Measurements from ENCODE around the gene CDC45.
"Not testable (repeated sequence)": the region's sequence is repeated elsewhere in the genome, so short reads cannot be mapped to it uniquely, and the experiment has no call there.

Gene CDC45

GRCh38 chr22:19533857-19534256, 54.1 kb downstream of the CDC45 start:
- no peak for DNase-seq

GRCh38 chr22:19535001-19535400, 55.3 kb downstream of the CDC45 start:
- no peak for DNase-seq

- no peak for DNase-seq
Measured at GRCh38 chr22:19536564-19536963, 56.8 kb downstream of the CDC45 start.

GRCh38 chr22:19537941-19538488, 58.3 kb downstream of the CDC45 start:
- DNase-seq: no peak

- no peak for DNase-seq
Measured at GRCh38 chr22:19540394-19540793, 60.7 kb downstream of the CDC45 start.

GRCh38 chr22:19543970-19544708, 64.4 kb downstream of the CDC45 start:
- no peak for DNase-seq

- no peak for DNase-seq
Measured at GRCh38 chr22:19545935-19546207, 66.2 kb downstream of the CDC45 start.

GRCh38 chr22:19546680-19547079, 67.0 kb downstream of the CDC45 start:
- DNase-seq: no peak

- DNase-seq: no peak
Measured at GRCh38 chr22:19547620-19548019, 67.9 kb downstream of the CDC45 start.

GRCh38 chr22:19548427-19548826, 68.7 kb downstream of the CDC45 start:
- not testable (repeated sequence) for DNase-seq

GRCh38 chr22:19548964-19549363, 69.2 kb downstream of the CDC45 start:
- no peak for DNase-seq

GRCh38 chr22:19549428-19549827, 69.7 kb downstream of the CDC45 start:
- DNase-seq: no peak

GRCh38 chr22:19550382-19550781, 70.7 kb downstream of the CDC45 start:
- DNase-seq: no peak

- no peak for DNase-seq
Measured at GRCh38 chr22:19553201-19553600, 73.5 kb downstream of the CDC45 start.

- DNase-seq: no peak
Measured at GRCh38 chr22:19554834-19555404, 75.2 kb downstream of the CDC45 start.

GRCh38 chr22:19555651-19556050, 75.9 kb downstream of the CDC45 start:
- no peak for DNase-seq

- DNase-seq: no peak
Measured at GRCh38 chr22:19556963-19557545, 77.3 kb downstream of the CDC45 start.

GRCh38 chr22:19559324-19559811, 79.6 kb downstream of the CDC45 start:
- DNase-seq: peak; percentile 14

GRCh38 chr22:19559956-19560355, 80.2 kb downstream of the CDC45 start:
- DNase-seq: no peak

- no peak for DNase-seq
Measured at GRCh38 chr22:19565382-19566278, 85.9 kb downstream of the CDC45 start.

GRCh38 chr22:19566279-19567156, 86.8 kb downstream of the CDC45 start:
- DNase-seq: no peak

All from RPMI8226 (cell line).